Right renal cortex interstitium (tissue), 3 donors: ENCODE results near the gene MR1. TPM values are rescaled to one million over a fixed set of nuclear protein-coding genes. Genes with fewer than 3 reads are reported as not detected.

Experiments
- DNase-seq, 3 donors: peaks; one replicate each; pipeline ENCODE4 v3.0.0-alpha.2; 2013; ENCODE audit warnings: low read depth in 3 of 3, low spot score in 2 of 3
- polyA plus RNA-seq, 3 donors: library from polyadenylated mRNA; unstranded; fragments of 120-200 nt; gene quantifications; one replicate each; pipeline ENCODE4 v1.2.1, GENCODE V29; 2013; ENCODE audit not compliant: insufficient read length in 3 of 3

The MR1 gene
- 1 to 10 TPM; 3.4 to 5.5 (median 5.2) TPM for polyA plus RNA-seq

DNA sequence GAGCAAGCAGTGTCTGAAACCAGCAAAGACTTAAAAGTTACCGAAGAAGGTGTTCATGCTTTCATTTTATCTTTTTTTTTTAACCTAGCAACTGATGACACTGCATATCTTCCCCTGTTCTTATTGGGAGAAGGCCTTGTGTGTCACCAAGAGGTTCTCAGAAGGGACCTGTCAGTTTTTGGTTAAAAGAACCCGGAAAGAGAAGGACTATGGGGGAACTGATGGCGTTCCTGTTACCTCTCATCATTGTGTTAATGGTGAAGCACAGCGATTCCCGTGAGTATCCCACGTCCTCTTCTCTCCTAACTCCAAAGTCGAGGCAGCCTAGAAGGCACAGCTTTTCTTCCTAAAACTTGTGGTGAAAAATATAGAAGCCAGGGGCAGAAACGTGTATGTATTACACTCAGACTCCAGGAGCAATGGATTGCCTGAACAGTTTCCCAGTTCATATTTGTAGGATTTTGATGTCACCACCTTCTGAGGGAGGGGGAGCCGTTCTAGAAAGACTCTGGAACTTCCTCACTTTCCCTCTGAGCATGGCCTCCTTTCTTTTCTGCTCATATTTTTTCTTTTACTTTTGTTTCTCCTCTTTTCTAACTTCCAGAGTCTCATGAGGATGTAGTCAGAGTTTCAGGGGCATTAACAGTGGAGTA is at the start of gene MR1:
Gene MR1 (plus strand): TSS at position 185 of the 653 bp plus-strand sequence. CDS start 25 bp downstream, at position 210.
- DNase-seq: peak; percentile 63 to 67 (median 65)

DNA sequence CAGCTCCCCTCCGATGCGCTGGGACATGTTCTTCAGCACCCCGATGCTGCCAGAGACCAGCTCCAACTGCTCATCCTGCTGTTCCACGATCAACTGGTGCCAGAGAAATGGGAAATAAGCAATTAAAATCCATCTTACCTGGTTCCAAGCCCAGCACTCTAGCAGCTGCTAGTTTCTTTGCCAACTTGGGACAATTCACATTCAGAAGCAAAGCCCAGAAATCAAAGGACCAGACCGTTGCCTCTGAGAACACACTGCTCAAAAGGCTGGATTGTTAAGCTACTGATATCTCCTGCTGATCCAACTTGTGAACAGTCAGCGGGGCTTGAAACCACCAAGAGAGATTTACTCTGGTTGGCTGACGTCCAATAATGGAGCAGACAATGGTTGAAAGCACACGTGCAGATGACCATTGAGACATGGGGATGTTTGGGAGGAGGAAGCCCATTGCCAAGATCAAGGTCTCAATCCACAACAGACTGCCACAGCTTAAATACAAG is 45.5 kb upstream of the MR1 start:
- DNase-seq: no peak

DNA sequence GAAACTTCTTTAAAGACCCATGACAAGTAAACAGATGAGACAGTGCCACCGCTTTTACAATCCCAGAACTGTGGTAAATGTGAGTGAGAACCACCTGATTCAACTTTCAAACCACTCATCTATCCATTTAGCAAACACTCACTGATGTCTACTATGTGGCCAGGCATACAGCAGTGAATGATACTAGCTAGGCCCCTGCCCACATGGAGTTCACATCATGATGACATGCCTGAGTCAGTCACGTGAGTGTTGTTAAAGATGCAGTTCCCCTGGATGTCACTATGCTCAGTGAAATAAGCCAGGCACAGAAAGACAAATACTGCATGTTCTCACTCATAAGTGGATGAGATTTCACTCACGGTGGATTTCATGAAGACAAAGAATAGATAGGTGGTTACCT is 39.5 kb upstream of the MR1 start:
- no peak for DNase-seq

DNA sequence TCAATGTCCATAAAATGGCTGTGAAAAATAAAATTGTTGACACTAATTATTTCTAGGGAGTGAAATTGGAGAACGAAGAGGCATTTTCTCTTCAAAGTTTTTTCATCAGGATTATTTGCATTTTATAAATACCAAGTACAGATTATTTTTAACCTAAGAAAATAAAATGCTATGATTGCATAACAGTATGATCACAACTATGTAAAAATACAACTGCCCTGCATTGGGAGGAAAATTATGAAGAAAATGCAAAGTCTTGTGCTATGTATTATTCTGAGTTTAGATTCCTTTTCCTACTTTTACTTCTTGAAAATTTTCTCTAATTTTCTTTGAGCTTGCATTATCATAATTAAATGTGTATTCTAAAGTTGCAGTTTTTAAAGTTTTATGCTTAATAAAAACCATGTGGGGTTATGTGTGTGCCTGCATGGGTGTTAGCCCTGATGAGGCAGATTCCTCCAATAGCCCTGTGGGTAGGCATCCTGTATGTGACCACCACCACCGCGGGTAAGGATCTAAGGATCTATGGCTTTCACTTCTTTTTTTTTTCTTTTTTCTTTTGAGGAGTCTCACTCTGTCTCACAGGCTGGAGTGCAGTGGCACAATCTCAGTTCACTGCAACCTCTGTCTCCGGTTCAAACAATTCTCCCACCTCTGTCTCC is 35.8 kb upstream of the MR1 start:
- no peak for DNase-seq

DNA sequence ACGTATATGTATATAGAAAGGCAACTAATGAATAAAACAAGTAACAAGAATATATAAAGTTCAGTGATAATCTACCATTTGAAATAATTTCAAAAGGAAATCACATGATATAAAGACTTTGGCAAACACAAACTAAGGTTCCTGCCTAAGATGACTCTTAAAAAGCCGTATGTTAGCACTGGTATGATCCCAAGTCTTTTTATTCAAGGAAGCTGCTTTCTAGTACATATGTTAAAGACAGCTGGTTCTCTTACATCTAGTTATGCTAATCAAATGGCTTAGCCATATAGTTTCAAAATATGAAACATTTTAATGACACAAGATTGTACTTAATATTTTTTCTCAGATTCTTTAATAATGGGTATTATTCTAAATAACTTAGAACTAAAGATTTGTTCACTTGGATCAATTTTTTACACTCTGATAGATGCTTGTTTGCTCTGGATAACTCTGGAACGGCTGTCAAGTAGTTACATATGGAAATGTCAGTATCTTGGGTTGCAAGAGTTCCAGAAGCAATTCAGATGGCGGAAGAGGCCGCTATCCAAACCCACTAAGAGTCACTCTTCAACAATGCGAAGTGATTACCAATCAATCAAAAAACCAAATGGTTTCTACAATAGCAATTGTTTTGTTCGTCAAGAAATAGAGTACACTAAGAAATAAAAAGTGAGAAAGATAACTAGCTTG is 32.5 kb upstream of the MR1 start:
- DNase-seq: no peak

DNA sequence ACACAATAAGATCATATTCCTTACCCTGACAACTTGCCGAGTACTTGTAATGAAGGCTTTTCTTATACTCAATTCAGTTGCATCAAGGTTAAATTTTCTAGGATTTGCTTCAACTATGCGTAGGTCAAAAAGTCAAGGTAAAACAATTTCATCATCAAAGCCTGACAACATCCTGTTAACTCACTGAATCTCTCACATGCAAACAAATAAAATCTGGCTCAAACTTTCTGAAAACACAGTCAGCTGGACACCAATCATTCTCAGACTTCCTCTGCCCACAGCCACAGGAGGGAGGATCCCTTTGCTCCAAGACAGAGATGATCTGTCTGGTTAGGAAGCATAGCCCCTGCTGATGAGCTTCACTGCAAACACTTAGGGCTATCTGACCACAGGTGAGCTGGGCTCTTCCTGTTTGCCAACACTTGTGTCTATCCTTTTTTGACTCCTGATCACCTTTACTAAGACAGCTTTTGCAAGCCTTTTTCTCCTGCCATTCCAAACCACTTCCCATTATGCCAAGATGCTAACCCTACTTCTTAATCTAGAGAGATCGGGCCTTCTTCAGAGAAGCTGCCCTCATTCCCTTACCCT is 31.1 kb upstream of the MR1 start:
- no peak for DNase-seq

DNA sequence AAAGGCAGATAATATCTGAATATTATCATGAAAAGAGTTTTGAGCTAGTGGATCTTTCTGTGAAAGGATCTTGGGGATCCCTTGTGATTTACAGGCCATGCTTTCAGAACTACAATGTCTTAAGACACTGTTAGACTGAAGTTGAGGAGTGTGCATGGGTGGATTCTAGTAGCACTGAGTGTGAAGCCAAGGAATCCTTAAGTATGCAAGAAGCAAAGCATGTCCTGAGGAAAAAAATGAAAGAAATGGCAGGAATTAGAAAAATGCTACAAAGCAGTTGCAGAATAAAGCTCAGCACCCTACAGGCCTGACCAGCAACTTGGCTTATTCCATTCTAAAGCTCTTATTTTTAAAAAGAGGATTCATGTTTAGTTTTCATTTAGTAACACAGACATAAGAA is 23.0 kb upstream of the MR1 start:
- no peak for DNase-seq

DNA sequence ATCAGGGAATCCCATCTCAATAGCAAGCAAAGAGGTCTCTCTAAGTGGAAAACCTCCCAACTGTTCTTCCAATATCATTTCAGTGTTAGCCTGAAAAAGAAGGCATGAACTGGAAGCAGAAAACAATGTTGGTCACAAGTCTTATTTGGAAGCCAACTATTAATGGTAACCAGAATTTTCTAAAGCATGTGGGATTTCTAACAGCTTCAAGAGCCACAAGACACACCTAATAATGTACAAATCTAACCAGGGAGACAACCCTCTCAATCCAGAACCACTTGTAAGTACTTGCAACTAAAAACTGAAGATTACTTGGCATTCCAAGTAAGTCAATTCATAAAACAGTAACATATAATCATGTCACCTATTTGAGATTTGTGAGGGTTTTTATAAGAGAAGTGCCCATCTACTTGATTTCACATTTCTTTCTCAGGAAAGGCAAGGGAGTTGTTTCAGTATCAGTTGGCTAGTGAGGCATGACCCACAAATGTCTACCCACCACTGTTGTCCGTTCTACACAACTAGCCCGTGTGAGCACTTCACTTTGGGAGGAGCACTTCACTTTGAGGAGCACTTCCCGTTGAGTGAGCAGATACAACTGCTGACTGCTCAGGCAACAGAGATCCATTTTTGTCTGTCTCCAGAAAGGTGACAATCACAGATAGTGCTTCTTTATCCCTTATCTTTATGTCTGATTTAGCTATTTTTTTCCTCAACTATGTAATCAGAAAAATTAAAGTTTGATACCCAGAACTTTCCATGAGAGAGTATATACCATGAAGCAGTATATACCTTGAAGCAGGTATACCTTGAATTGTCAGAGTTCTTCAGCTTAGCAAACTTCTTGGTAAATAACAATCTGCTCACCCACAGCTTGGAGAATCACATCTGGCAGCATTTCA is 22.2 kb upstream of the MR1 start:
- no peak for DNase-seq

DNA sequence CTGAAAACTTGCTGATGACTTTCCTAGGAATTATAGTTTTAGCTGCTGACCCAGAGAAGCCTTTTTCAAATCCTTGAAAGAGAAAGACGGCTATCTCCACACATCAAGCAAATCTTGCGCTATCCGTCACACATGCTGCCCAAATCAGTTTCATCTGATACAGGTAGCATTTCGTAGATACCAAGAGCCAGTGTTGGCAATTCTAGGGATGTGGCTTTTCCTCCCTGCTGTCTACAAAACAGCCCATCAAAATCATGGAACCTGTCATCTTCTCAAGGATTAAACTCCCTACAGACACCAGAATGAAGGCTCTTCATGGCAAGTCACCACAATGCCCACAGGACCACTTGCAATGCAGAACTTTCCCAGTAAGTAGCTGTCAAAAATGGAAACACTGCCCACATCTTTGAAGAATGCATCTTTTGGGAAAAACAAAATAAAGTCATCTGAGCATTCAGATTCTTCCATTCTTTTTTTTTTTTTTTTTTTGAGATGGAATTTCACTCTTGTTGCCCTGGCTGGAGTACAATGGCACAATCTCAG is 21.5 kb upstream of the MR1 start:
- no peak for DNase-seq

DNA sequence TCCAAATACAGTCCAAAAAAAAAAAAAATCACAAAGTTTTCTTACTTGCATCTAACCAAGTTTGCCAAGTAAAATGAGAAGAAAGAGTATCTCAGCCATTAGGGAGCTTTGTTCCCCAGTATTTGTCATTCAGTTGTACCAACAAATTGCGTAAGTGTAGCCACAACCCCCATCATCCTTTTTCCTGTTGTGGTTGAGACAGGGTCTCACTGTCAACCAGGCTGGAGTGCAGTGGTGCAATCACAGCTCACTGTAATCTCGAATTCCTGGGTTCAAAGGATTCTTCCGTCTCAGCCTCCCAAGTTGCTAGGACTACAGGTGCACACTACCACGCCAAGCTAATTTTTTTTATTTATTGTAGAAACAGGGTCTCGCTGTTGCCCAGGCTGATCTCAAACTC is 20.6 kb upstream of the MR1 start:
- DNase-seq: no peak

DNA sequence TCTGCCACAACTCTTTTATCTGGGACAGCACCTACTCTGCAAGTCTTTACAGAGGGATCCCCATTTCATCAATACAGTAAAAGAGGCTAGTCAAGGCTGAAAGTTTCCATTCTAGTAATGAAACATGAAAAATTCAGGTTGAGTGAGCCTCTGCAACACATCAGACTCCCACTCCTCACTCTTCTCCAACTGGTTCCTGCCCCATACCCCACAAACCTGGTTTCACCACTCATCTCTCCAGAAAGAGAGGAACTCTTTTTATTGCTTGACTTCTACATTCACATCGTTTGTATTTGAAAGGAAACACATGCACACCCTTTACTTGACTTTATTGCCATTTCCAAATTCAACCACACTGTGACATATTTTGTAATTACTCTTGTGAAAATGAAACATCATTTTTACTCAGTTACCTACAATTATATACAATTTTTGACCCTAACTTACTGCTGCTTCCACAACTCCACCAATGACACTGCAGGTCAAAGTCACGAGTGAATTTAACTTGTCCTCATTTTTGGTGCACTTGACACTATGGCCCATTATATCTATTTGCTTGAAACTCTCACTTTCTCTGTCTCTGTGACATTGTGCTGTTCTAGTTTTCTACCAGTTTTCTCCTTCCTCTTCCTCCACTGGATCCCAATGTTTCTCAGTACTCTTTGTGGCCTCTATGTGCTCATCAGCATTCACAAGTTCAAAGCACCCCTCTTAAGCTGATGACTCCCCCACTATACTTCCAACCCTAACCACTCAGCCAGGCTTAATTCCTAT is 19.1 kb upstream of the MR1 start:
- no peak for DNase-seq

DNA sequence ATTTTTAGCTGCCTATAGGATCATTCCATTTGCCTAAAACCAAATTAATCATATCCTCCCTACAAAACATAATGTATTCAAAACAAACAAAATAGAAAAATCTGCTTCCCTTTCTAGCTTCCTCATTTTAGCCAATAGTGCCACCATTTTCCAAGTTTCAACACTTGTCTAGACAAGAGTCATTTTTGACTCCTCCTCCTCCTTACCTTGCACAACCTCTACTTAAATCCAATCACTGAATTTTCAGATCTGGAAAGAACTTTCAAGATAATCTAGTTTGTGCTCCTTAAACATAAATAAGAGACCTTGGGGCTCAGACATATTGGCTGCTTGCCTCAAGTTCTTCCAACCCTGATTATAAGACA is 18.6 kb upstream of the MR1 start:
- no peak for DNase-seq

DNA sequence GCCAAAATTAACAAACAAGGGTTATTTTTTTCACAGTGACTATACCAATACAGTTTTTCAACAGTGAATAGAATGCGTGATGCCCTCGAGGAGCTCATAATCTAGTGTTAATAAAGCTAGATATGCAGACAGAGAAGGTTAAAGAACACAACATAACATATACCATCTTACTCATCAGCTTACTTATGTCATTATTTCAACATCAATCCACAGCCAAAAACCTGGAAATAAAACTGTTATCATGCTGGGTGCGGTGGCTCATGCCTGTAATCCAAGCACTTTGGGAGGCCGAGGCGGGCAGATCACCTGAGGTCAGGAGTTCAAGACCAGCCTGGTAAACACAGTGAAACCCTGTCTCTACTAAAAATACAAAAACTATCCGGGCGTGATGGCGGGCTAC is 17.2 kb upstream of the MR1 start:
- no peak for DNase-seq

DNA sequence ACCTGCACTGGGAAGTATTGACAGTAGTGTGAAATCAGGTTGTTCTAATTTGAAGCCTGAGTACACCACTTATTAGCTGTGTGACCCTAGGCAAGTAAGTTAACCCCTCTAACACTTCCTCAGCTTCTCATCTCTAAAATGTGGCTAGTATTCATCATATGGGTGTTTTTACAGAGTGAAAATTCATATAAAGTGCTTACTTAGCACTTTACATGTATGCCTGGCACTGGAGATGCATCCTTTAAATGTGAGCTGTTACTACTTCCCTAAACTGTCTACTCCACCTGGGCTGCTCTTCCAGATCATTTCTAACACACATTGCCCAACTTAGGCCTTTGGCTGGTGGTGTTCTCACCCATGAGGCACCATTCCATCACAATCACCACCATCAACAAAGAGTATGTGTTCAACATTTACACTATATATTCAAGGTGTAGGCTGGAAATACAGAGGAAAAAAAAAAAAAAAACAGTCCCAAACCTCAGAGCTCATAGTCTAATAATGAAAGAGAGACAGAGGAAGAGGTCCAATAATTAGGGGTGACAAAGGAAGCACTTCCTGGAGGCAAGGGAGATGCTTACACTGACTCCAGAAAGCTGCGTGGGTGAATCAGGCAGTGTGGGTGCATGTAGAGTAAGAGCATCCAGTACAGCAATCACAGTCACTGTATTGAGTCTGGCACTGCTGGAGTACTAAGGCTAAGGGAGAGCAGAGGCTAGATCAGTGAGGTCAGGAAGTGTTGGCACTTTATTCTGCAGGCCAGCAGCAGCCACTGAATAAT is 14.7 kb upstream of the MR1 start:
- no peak for DNase-seq

DNA sequence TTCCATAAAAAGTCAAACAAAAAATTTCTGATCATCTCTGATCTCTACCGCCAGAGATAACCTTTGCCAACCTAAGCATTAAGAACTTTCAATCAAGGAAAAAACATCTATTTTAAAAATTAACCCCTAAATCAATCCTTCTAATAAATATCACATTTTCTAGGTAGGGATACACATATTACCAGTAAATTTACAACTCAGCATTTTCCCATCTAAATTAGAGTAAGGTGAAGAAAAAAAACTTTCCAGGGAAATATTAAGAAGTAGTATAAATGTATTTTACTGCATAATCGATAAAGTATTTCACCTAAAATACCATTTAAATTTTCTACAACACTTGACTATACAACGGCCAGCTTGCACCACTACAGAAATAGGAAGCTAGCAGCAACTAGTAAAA is 12.6 kb upstream of the MR1 start:
- DNase-seq: no peak

DNA sequence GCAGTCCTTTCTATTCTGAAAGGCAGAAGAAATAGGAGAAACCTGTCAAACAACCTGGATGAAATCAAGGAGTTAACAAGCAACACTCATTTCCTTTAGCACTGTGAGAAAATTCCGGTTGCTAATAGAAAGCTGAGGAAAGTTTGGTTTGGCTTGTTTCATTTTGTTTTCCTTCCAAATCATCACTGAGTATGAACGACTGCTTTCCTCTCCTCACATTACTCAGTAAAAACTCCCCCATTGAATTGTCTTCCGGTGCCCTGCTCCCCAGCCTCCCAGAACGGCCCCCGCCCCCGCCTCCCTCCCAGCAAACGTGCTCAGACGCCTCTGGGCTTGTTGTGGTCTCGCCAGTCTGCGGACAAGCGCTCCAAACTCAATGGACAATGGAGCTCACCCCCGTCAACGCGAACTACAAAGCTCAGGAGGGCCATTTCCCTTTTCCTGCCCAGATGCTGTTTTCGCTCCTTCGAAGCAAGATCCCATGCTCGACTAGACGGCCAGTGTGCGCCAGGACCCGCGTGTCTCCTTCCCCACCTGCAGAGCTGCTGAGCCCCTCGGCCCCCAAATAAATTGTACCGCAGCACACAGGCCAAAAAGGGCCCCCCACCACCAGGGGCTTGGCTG is 11.9 kb upstream of the MR1 start:
- DNase-seq: peak in 2 of 3 donors; percentile 44 to 58

DNA sequence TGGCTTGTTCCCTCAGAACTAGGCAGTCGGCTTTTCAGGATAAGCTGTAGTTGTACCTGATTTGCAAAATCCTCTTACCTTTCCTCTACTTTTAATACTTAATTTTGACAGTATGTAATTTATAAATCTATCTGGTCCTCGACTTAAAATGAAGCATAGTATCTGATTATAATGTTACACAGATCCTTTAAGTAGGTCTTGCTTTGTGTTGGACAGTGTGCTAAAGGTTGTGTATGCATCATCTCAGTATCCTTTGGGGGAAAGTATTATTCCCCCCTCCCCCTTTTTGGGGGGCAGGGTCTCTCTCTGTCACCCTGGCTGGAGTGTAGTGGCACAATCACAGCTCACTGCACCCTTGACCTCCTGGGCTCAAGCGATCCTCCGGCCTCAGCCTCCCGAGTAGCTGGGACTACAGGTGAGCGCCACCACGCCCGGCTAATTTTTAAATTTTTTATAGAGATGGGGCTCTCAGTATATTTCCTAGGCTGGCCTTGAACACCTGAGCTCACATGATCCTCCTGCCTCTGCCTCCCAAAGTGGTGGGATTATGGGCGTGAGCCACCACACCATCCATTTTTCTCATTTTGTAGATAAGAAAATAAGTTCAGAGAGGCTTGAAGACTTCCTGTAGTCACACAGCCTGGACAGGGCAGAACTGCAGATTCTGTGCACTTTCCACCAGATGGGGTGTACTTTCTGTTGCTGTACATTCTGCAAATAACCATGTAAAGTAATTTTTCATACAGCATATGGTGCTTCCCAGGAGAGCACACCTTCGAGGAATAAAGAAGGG is 10.3 kb upstream of the MR1 start:
- no peak for DNase-seq
